Measurements from ENCODE around the gene MAP3K15.
A peak's percentile ranks its signal among the peaks of the same experiment; 100 is the strongest.

MAP3K15 gene

DNA sequence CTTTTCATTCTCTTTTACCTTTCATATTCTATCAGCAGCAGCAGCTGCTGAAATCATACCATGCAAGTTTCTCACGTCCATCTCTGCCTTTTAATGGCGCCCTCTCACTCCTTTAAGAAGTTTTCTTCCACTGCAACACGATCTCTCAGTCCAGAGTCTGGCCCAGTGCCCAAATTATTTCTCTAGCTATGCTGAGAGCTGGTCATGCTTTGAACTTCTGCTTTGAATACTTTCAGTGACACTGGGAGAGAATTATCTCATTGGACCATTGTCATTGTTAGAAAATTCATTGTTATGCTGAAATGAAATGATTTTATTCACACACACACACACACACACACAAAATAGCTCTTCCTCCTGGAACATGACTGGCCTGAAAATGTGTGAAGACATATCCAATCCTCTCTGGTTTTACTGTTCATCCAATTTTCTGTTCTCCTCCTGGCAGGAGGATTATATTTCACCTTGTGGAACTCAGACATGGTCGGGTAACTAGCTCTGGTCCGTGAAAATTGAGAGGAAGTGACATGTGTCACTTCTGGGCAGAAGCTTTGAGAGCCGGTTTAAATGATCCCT lies 172.9 kb downstream of the MAP3K15 start:
- FAIRE-seq, result no peak

DNA sequence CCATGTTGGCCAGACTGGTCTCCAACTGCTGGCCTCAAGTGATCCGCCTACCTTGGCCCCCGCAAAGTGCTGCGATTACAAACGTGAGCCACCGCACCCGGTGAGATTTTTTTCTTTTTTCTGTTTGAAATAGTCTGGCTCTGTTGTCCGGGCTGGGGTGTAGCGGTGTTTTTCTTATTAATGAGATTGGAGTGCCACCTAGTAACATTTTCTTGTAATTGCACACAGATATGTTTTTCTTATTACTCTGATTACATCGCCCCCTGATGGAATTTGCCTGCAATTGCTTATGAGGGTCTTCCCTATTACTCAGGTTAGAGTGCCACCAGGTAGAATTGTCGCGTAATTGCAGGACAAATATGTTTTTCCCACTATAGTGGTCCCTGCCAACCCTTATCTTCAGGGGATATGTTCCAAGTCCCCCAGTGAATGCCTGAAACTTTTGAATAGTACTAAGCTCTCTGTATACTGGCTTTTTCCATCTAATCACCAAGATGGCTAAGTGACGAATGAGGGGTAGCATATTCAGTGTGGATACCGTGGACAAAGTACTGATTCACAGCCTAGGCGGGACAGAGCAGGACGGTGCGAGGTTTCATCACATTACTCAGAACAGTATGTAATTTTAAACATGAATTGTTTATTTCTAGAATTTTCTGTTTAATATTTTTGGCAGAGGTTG lies 180.2 kb downstream of the MAP3K15 start:
- peak; percentile 19 for FAIRE-seq

DNA sequence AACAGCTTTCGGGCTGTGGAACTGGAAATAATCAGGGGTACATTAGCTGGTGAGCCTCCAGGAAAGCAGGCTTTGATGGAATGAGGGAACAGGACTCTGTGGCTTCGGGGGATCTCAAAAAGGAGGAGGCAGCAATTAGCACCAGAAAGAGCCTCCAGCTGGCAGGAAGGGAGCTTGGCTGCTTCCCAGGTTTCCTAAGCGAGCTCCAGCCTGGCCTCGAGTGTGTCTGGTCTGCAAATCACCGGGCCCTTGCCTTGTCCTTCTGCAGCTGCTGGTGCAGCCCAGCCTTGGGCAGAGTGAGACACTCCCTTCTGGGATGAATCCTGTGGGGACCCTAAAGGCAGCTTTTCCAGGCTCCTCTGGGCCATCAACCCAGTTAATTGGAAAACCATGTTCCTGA lies 182.3 kb downstream of the MAP3K15 start:
- no peak for FAIRE-seq

DNA sequence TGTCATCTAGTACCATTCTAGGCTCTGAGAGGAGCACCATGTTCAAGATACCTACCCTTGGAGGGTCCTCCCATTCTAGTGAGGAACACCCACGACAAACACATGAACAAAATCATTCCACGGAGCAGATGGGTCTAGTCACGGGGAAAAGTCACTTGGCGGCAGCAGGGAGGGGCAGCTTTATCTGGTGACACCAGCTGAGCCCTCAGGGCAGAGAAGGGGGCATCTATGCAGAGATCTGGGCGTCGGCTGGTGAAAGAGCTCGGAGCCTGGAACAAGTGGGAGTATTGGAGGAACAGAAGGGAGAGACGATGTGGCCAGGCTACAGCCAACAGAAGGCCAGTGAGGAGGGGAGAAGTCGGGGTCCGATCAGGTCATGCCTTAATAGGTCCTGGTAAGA lies 183.5 kb downstream of the MAP3K15 start:
- FAIRE-seq, result no peak

DNA sequence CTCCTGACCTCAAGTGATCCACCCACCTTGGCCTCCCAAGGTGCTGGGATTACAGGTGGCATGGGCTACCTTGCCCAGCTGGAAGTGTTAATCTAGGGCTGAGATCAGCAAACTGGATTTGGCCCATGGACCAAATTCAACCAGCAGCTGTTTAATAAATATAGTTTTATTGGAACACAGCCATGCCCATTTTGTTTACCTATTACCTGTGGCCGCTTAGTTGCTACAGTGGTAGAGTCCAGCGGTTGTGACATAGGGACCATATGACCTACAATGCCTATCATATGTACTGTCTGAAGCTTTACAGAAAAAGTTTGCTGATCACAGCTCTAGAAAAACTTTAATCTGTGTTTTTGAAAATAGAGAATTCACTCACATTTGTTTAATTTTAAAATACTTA lies 188.7 kb downstream of the MAP3K15 start:
- FAIRE-seq, result no peak
